Naive thymus-derived CD8-positive, alpha-beta T cell (primary cell): ENCODE measurements around the gene DNASE2. TPM values are rescaled to one million over a fixed set of nuclear protein-coding genes. Genes with fewer than 3 reads are reported as not detected.
A peak's percentile ranks its signal among the peaks of the same experiment; 100 is the strongest.

Experiments used
- ATAC-seq, 2 donors: fragments of 150-1000 bp; cut with Tn5 transposase in 1 of 2; sonication (Bioruptor Pico), chemical (Tn5 transposase) in 1 of 2; 1 replicate in 1 of 2; 2 replicates in 1 of 2; pipeline ENCODE4 v1.10.0; 2021; ENCODE audit warnings: mild to moderate bottlenecking in 2 of 2, moderate library complexity in 2 of 2
- POLR2A ChIA-PET: fragments of 350-600 bp; sonication (Branson Sonifier 250); formaldehyde crosslinking; loops from one replicate; lab custom pipeline; 2021; ENCODE audit warnings: antibody characterized with exemption; lab: Charles Lee
- DNase-seq, 10 donors: peaks; one replicate each; pipeline versions ENCODE4 v3.0.0 to v3.0.0-alpha.2; 2020 to 2022
- H3K27ac Mint-ChIP-seq, 10 donors: one replicate each; pipeline ENCODE4 v1.8.0; 2020 to 2022; ENCODE audit warnings: mild to moderate bottlenecking in 10 of 10, mixed read lengths in 10 of 10, moderate library complexity in 4 of 10, inconsistent platforms in 1 of 10
- H3K27me3 Mint-ChIP-seq, 5 donors: one replicate each; pipeline ENCODE4 v1.8.0; 2021 to 2022; ENCODE audit warnings: mixed read lengths in 5 of 5
- H3K36me3 Mint-ChIP-seq, 3 donors: one replicate each; pipeline ENCODE4 v1.8.0; 2020 to 2022; ENCODE audit warnings: mixed read lengths in 3 of 3, mild to moderate bottlenecking in 2 of 3, inconsistent platforms in 1 of 3
- H3K4me1 Mint-ChIP-seq, 4 donors: one replicate each; pipeline ENCODE4 v1.8.0; 2021 to 2022; ENCODE audit warnings: mixed read lengths in 4 of 4
- H3K4me3 Mint-ChIP-seq, 10 donors: one replicate each; pipeline ENCODE4 v1.8.0; 2020 to 2022; ENCODE audit warnings: mild to moderate bottlenecking in 10 of 10, mixed read lengths in 10 of 10, moderate library complexity in 6 of 10, inconsistent platforms in 1 of 10
- H3K9me3 Mint-ChIP-seq, 9 donors: one replicate each; pipeline ENCODE4 v1.8.0; 2020 to 2022; ENCODE audit warnings: mixed read lengths in 9 of 9, mild to moderate bottlenecking in 3 of 9, inconsistent platforms in 1 of 9, moderate library complexity in 1 of 9
- polyA plus RNA-seq, 3 donors: library from polyadenylated mRNA; unstranded; fragments of 300-500 nt; fragmentation: Illumina TruSeq; gene quantifications; one replicate each; pipeline ENCODE4 v1.2.3, GENCODE V29; 2021
- total RNA-seq, 8 experiments: library from RNA in 2 of 8; stranded (reverse) in 2 of 8; gene quantifications; one replicate each; pipeline ENCODE4 v1.2.3 and lab custom pipeline; 2021 to 2026

The DNASE2 gene
- total and polyA plus RNA-seq, 5 experiments from 2014 or later: 26.2 to 49.5 (median 46.1) TPM

GRCh38 chr19:12885749-12886650 lies 4.8 kb upstream of the DNASE2 start:
- Mint-ChIP-seq H3K27ac (peak overlapping the region in 3 of 10 donors; percentile 51 to 81 (median 61)), H3K9me3 (peaks cover 0 to 7% (median 0%) of the 10 kb centered on the region in 9 donors), H3K4me1 (peaks cover 11 to 33% (median 23%) of the 10 kb centered on the region in 4 donors), H3K27me3 (no peaks in the 10 kb centered on the region), H3K4me3 (peak overlapping the region; percentile 18 to 87 (median 64)), H3K36me3 (peaks cover 0 to under 1% (median under 1%) of the 10 kb centered on the region in 3 donors)
- ATAC-seq: no peak
- no peak for DNase-seq
- POLR2A ChIA-PET: interaction anchor here (0.6 to 6.7 kb wide), 13 partner anchors 12 to 302 kb away, joined by 3 to 56 read pairs (median 10); partner anchors contain the start of genes CALR, DHPS, FARSA and GADD45GIP1

GRCh38 chr19:12884926-12885748 lies 3.9 kb upstream of the DNASE2 start:
- no peaks in the 10 kb centered on the region for H3K27me3 Mint-ChIP-seq
- peak overlapping the region; percentile 86 to 92 (median 89) for H3K4me3 Mint-ChIP-seq
- H3K4me1 Mint-ChIP-seq: peaks cover 9 to 31% (median 24%) of the 10 kb centered on the region in 4 donors
- ATAC-seq (peak; percentile 67 to 82), DNase-seq (peak; percentile 76 to 93 (median 88))
- H3K27ac Mint-ChIP-seq: peak overlapping the region; percentile 44 to 94 (median 88)
- H3K36me3 Mint-ChIP-seq: no peaks in the 10 kb centered on the region
- POLR2A ChIA-PET: interaction anchor here (0.6 to 6.7 kb wide), 14 partner anchors 12 to 204 kb away, joined by 3 to 56 read pairs (median 8); partner anchors contain the start of genes CALR, DHPS, FARSA and GADD45GIP1
- peaks cover 0 to 7% (median 0%) of the 10 kb centered on the region in 9 donors for H3K9me3 Mint-ChIP-seq

- H3K27ac Mint-ChIP-seq: peak overlapping the region in 1 of 10 donors; percentile 51
- POLR2A ChIA-PET: interaction anchor here (0.6 to 3.1 kb wide), 11 partner anchors 12 to 93 kb away, joined by 3 to 13 read pairs (median 10); partner anchors contain the start of genes FARSA, GADD45GIP1, JUNB and SYCE2
- no peak for ATAC-seq
- DNase-seq: no peak
- peaks cover 9 to 34% (median 28%) of the 10 kb centered on the region in 4 donors for H3K4me1 Mint-ChIP-seq
- H3K27me3 Mint-ChIP-seq: no peaks in the 10 kb centered on the region
- peaks cover 0 to 2% (median 0%) of the 10 kb centered on the region in 3 donors for H3K36me3 Mint-ChIP-seq
- peak overlapping the region; percentile 12 to 92 (median 87) for H3K4me3 Mint-ChIP-seq
- peaks cover 0 to 7% (median 0%) of the 10 kb centered on the region in 9 donors for H3K9me3 Mint-ChIP-seq
These were observed 3.3 kb upstream of the DNASE2 start for GRCh38 chr19:12884627-12884925.

- H3K4me3 Mint-ChIP-seq: peak overlapping the region in 8 of 10 donors; percentile 16 to 87 (median 38)
- H3K9me3 Mint-ChIP-seq: peaks cover 0 to 7% (median 0%) of the 10 kb centered on the region in 9 donors
- H3K36me3 Mint-ChIP-seq: peaks cover 0 to 5% (median 0%) of the 10 kb centered on the region in 3 donors
- H3K27me3 Mint-ChIP-seq: no peaks in the 10 kb centered on the region
- peak overlapping the region in 3 of 10 donors; percentile 43 to 71 (median 59) for H3K27ac Mint-ChIP-seq
- H3K4me1 Mint-ChIP-seq: peaks cover 9 to 35% (median 29%) of the 10 kb centered on the region in 4 donors
- no peak for ATAC-seq
- no peak for DNase-seq
- POLR2A ChIA-PET: interaction anchor here (1.2 to 3.1 kb wide), 6 partner anchors 10 to 81 kb away, joined by 3 to 13 read pairs (median 10); partner anchors contain the start of gene FARSA
These were observed 3.0 kb upstream of the DNASE2 start for GRCh38 chr19:12884202-12884601.

- Mint-ChIP-seq H3K9me3 (peaks cover 0 to 7% (median 0%) of the 10 kb centered on the region in 9 donors), H3K4me3 (peak overlapping the region; percentile 79 to 91 (median 88)), H3K27ac (peak overlapping the region in 7 of 10 donors; percentile 6 to 89 (median 63)), H3K27me3 (no peaks in the 10 kb centered on the region), H3K4me1 (peaks cover 9 to 33% (median 31%) of the 10 kb centered on the region in 4 donors), H3K36me3 (peaks cover 0 to 18% (median 9%) of the 10 kb centered on the region in 3 donors)
- no peak for DNase-seq
- POLR2A ChIA-PET: interaction anchor here (0.6 to 5.7 kb wide), 10 partner anchors 8 to 87 kb away, joined by 3 to 35 read pairs (median 4); partner anchors contain the start of genes CALR and GCDH
- ATAC-seq: no peak
These were observed 1.3 kb upstream of the DNASE2 start for GRCh38 chr19:12882589-12882988.

- Mint-ChIP-seq H3K36me3 (peaks cover 0 to 34% (median 12%) of the 10 kb centered on the region in 3 donors), H3K27me3 (no peaks in the 10 kb centered on the region), H3K4me3 (peak overlapping the region; percentile 83 to 91 (median 89)), H3K4me1 (peaks cover 9 to 31% (median 25%) of the 10 kb centered on the region in 4 donors), H3K27ac (peak overlapping the region; percentile 66 to 93 (median 89)), H3K9me3 (peaks cover 0 to 7% (median 0%) of the 10 kb centered on the region in 9 donors)
- DNase-seq (peak in 1 of 10 donors; percentile 20), ATAC-seq (peak in 1 of 2 donors; percentile 18)
- POLR2A ChIA-PET: interaction anchor here (0.5 to 5.7 kb wide), 13 partner anchors 8 to 199 kb away, joined by 3 to 35 read pairs (median 5); partner anchors contain the start of genes DHPS, FARSA, GCDH and SYCE2
These were observed 588 bp downstream of the DNASE2 start for GRCh38 chr19:12880551-12881171.

GRCh38 chr19:12875086-12875485 lies 6.2 kb downstream of the DNASE2 start:
- H3K27ac Mint-ChIP-seq: no peak overlapping the region
- peaks cover 3 to 15% (median 10%) of the 10 kb centered on the region in 4 donors for H3K4me1 Mint-ChIP-seq
- H3K4me3 Mint-ChIP-seq: peak overlapping the region in 1 of 10 donors; percentile 48
- POLR2A ChIA-PET: no interaction called here
- no peaks in the 10 kb centered on the region for H3K27me3 Mint-ChIP-seq
- peaks cover 0 to 6% (median 0%) of the 10 kb centered on the region in 9 donors for H3K9me3 Mint-ChIP-seq
- H3K36me3 Mint-ChIP-seq: peaks cover 0 to 42% (median 27%) of the 10 kb centered on the region in 3 donors
- DNase-seq: no peak
- no peak for ATAC-seq

GRCh38 chr19:12873891-12874745 lies 7.1 kb downstream of the DNASE2 start:
- DNase-seq: no peak
- Mint-ChIP-seq H3K4me1 (peaks cover 0 to 9% (median 6%) of the 10 kb centered on the region in 4 donors), H3K36me3 (peaks cover 0 to 37% (median 27%) of the 10 kb centered on the region in 3 donors), H3K9me3 (peaks cover 0 to 6% (median 0%) of the 10 kb centered on the region in 9 donors), H3K27me3 (no peaks in the 10 kb centered on the region), H3K4me3 (peak overlapping the region in 3 of 10 donors; percentile 37 to 64 (median 54)), H3K27ac (no peak overlapping the region)
- no peak for ATAC-seq
- POLR2A ChIA-PET: interaction anchor here (0.8 to 2.1 kb wide), 3 partner anchors 10 to 16 kb away, joined by 3 to 13 read pairs (median 3); partner anchors contain the start of gene GCDH

GRCh38 chr19:12872941-12873890 lies 8.0 kb downstream of the DNASE2 start:
- peaks cover 2 to 8% (median 6%) of the 10 kb centered on the region in 4 donors for H3K4me1 Mint-ChIP-seq
- peak overlapping the region in 7 of 10 donors; percentile 22 to 64 (median 54) for H3K4me3 Mint-ChIP-seq
- ATAC-seq (peak; percentile 75 to 83), DNase-seq (peak in 9 of 10 donors; percentile 23 to 79 (median 58))
- H3K27ac Mint-ChIP-seq: peak overlapping the region in 5 of 10 donors; percentile 40 to 84 (median 74)
- peaks cover 0 to 30% (median 23%) of the 10 kb centered on the region in 3 donors for H3K36me3 Mint-ChIP-seq
- no peaks in the 10 kb centered on the region for H3K27me3 Mint-ChIP-seq
- POLR2A ChIA-PET: interaction anchor here (0.5 to 2.1 kb wide), 6 partner anchors 8 to 236 kb away, joined by 3 to 13 read pairs (median 4); partner anchors contain the start of genes DNASE2 and GCDH
- H3K9me3 Mint-ChIP-seq: peaks cover 0 to 6% (median 0%) of the 10 kb centered on the region in 9 donors
